HepG2 (cell line): Measurements from ENCODE around the gene HSD11B1. TPM values are rescaled to one million over a fixed set of nuclear protein-coding genes. Genes with fewer than 3 reads are reported as not detected.

Experiments
- CREB1 ChIP-seq, 2 experiments: fragments of 450-650 bp in 1 of 2; IDR thresholded peaks; 2 replicates each; pipeline ENCODE4 v1.6.1; 2016 to 2017; ENCODE audit warnings: control low read depth in 1 of 2, mild to moderate bottlenecking in 1 of 2, missing compliant biosample characterization in 1 of 2, missing genetic modification characterization in 1 of 2
- DPF2 ChIP-seq: sonication (generic); formaldehyde crosslinking; IDR thresholded peaks from 2 replicates; pipeline ENCODE4 v1.4.0; 2020; ENCODE audit warnings: mild to moderate bottlenecking, low read depth, missing genetic modification reagents, borderline replicate concordance
- DR1 ChIP-seq: sonication (generic); formaldehyde crosslinking; IDR thresholded peaks from 2 replicates; pipeline ENCODE4 v1.8.0; 2021; ENCODE audit warnings: mild to moderate bottlenecking, missing genetic modification reagents, inconsistent platforms
- EHMT2 ChIP-seq: fragments of 200-600 bp; sonication (generic); IDR thresholded peaks from 2 replicates; pipeline ENCODE4 v1.7.0; 2017; ENCODE audit warnings: antibody characterized with exemption, low read depth, low read length, borderline replicate concordance
- FIP1L1 ChIP-seq: fragments of 200-400 bp; formaldehyde crosslinking; IDR thresholded peaks from 2 replicates; pipeline ENCODE4 v1.6.1; 2018; ENCODE audit warnings: low read depth, mild to moderate bottlenecking, low read length, moderate library complexity, borderline replicate concordance; ENCODE audit not compliant: insufficient read depth
- GZF1 ChIP-seq: sonication (generic); formaldehyde crosslinking; IDR thresholded peaks from 2 replicates; pipeline ENCODE4 v1.5.1; 2020; ENCODE audit warnings: mild to moderate bottlenecking, missing genetic modification reagents
- HNF4A ChIP-seq: sonication (generic); formaldehyde crosslinking; IDR thresholded peaks from 2 replicates; pipeline ENCODE4 v1.4.0; 2020; ENCODE audit warnings: missing genetic modification reagents
- JUNB ChIP-seq: sonication (generic); formaldehyde crosslinking; IDR thresholded peaks from 2 replicates; pipeline ENCODE4 v1.8.0; 2022; ENCODE audit warnings: missing genetic modification reagents, mild to moderate bottlenecking, borderline replicate concordance
- MAZ ChIP-seq, 2 experiments: sonication (generic) in 1 of 2; formaldehyde crosslinking in 1 of 2; IDR thresholded peaks; 2 replicates each; pipeline versions ENCODE4 v1.5.0 to v1.6.1; 2012 to 2020; ENCODE audit warnings: low read depth in 2 of 2, mild to moderate bottlenecking in 2 of 2, borderline replicate concordance in 1 of 2, improper control_type of control experiment in 1 of 2, low read length in 1 of 2, missing genetic modification reagents in 1 of 2, moderate library complexity in 1 of 2
- NCOA2 ChIP-seq: sonication (generic); formaldehyde crosslinking; IDR thresholded peaks from 2 replicates; pipeline ENCODE4 v1.8.0; 2022; ENCODE audit warnings: inconsistent platforms
- NFYB ChIP-seq: sonication (generic); formaldehyde crosslinking; IDR thresholded peaks from 2 replicates; pipeline ENCODE4 v1.4.0; 2020; ENCODE audit warnings: missing genetic modification reagents
- PITX1 ChIP-seq: sonication (generic); formaldehyde crosslinking; IDR thresholded peaks from 2 replicates; pipeline ENCODE4 v1.5.1; 2020; ENCODE audit warnings: mild to moderate bottlenecking, missing genetic modification reagents
- REXO4 ChIP-seq: sonication (generic); formaldehyde crosslinking; IDR thresholded peaks from 2 replicates; pipeline ENCODE4 v1.8.0; 2022; ENCODE audit warnings: missing genetic modification reagents, mild to moderate bottlenecking, borderline replicate concordance
- RFX5 ChIP-seq: IDR thresholded peaks from 2 replicates; pipeline ENCODE4 v1.6.1; 2011; ENCODE audit warnings: low read depth, low read length, improper control_type of control experiment
- SAP130 ChIP-seq: IDR thresholded peaks from 2 replicates; pipeline ENCODE4 v1.6.1; 2016; ENCODE audit warnings: low read depth
- SMC3 ChIP-seq: IDR thresholded peaks from 2 replicates; pipeline ENCODE4 v1.6.1; 2011; ENCODE audit warnings: low read length, improper control_type of control experiment
- TFDP1 ChIP-seq: IDR thresholded peaks from 2 replicates; pipeline ENCODE4 v1.6.1; 2016; ENCODE audit warnings: missing compliant biosample characterization, missing genetic modification reagents, borderline replicate concordance
- ZNF121 ChIP-seq: sonication (generic); formaldehyde crosslinking; IDR thresholded peaks from 2 replicates; pipeline ENCODE4 v1.5.0; 2020; ENCODE audit warnings: mild to moderate bottlenecking, missing genetic modification reagents
- ZNF24 ChIP-seq: fragments of 450-650 bp; IDR thresholded peaks from 2 replicates; pipeline ENCODE4 v1.6.1; 2017; ENCODE audit warnings: antibody characterized with exemption, mild to moderate bottlenecking
- ZNF33B ChIP-seq: sonication (generic); formaldehyde crosslinking; IDR thresholded peaks from 2 replicates; pipeline ENCODE4 v1.5.1; 2020; ENCODE audit warnings: mild to moderate bottlenecking, missing genetic modification reagents
- ZNF431 ChIP-seq: sonication (generic); formaldehyde crosslinking; IDR thresholded peaks from 2 replicates; pipeline ENCODE4 v1.9.0; 2022; ENCODE audit warnings: missing genetic modification reagents, low read depth, mild to moderate bottlenecking, borderline replicate concordance
- ZNF552 ChIP-seq: sonication (generic); formaldehyde crosslinking; IDR thresholded peaks from 2 replicates; pipeline ENCODE4 v1.9.0; 2022; ENCODE audit warnings: missing genetic modification reagents, mild to moderate bottlenecking, borderline replicate concordance
- ZNF556 ChIP-seq: sonication (generic); formaldehyde crosslinking; IDR thresholded peaks from 2 replicates; pipeline ENCODE4 v1.4.0; 2020; ENCODE audit warnings: mild to moderate bottlenecking, missing genetic modification reagents, borderline replicate concordance
- ZNF567 ChIP-seq: sonication (generic); formaldehyde crosslinking; IDR thresholded peaks from 2 replicates; pipeline ENCODE4 v1.8.1; 2023; ENCODE audit warnings: mild to moderate bottlenecking, missing genetic modification reagents, borderline replicate concordance
- ZNF629 ChIP-seq: sonication (generic); formaldehyde crosslinking; conservative IDR thresholded peaks from 2 replicates; pipeline ENCODE4 v1.5.0; 2020; ENCODE audit warnings: missing genetic modification reagents
- ZNF780A ChIP-seq: sonication (generic); formaldehyde crosslinking; IDR thresholded peaks from 2 replicates; pipeline ENCODE4 v1.8.0; 2022; ENCODE audit warnings: mild to moderate bottlenecking, missing genetic modification reagents, moderate library complexity
- ZNF83 ChIP-seq: sonication (generic); formaldehyde crosslinking; IDR thresholded peaks from 2 replicates; pipeline ENCODE4 v1.4.0; 2020; ENCODE audit warnings: missing genetic modification reagents, mild to moderate bottlenecking, borderline replicate concordance
- ZSCAN12 ChIP-seq: sonication (generic); formaldehyde crosslinking; IDR thresholded peaks from 2 replicates; pipeline ENCODE4 v1.9.0; 2021; ENCODE audit warnings: mild to moderate bottlenecking, missing genetic modification reagents
- polyA plus RNA-seq, 8 experiments: library from polyadenylated mRNA; depleted of rRNA in 3 of 8; stranded (reverse) in 7 of 8; unstranded in 1 of 8; fragments of >200 nt; fragmentation: Illumina TruSeq in 4 of 8; extraction: Trizol in 4 of 8; gene quantifications; 2 replicates each; pipeline versions ENCODE4 v1.2.1 to v1.2.3, GENCODE V29; 2011 to 2016; ENCODE audit warnings: low read depth in 4 of 8, missing spikeins in 1 of 8, mixed read lengths in 1 of 8; ENCODE audit not compliant: insufficient read depth in 1 of 8
- total RNA-seq, 5 experiments: library from RNA; depleted of rRNA; stranded (reverse); fragments of >200 nt; fragmentation: Illumina TruSeq; extraction: Trizol; gene quantifications; 2 replicates each; pipeline ENCODE4 v1.2.3, GENCODE V29; 2016; ENCODE audit warnings: low read depth in 1 of 5
- TF ChIP-seq, protein P1 (sequence below): sonication (generic); formaldehyde crosslinking; IDR thresholded peaks from 2 replicates; pipeline ENCODE4 v1.8.1; 2023; ENCODE audit warnings: missing genetic modification reagents, inconsistent platforms, borderline replicate concordance

The HSD11B1 gene
- total and polyA plus RNA-seq, 2 of the 13 experiments (the other 11 are each of a cell fraction or from before 2014, with no cell fraction given), result not detected

DNA sequence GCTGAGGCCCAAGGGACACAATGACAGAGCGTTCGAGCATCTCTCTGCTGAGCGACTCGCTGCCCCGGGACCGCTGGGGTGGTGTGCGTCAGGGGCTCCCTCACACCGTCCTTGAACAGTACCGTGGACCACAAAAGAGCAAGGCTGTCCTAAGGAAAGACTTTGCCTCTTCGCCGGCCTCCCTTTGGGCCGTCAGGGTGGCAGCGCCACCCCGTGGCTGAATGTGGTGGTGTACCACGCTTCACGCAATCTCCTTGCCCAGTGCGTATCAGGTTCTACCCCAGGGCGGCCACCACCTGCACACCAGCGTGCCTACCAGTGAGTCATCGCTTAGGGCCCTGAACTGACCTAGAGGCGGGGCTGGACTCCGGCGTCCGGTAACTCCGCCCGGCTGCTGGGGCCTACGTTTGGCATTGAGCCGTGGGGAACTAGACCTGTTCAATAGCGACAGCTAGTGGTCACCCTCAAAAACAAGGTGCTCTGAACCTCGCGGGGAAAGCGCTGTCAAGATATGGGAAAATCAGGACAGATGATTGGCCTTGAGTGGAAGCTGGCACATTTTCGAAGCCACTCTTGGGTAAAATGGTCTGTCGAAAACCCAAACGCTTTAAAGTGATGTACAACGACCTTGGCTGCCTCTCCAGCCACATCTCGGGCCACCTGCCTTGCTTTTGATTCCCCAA is 43.1 kb downstream of the HSD11B1 start (continued):
- TF ChIP-seq TFDP1 (peak; percentile 47; the same call in 1 of the 2 replicates), ZNF24 (no peak), REXO4 (CRISPR knock-in tag) (no peak), ZNF629 (no peak), ZNF33B (no peak), ZNF780A (CRISPR knock-in tag) (no peak), EHMT2 (no peak; the same call in 1 of the 2 replicates), CREB1 (IDR thresholded peaks at IDR 0.05) (peak; percentile 57), CREB1 (CRISPR knock-in tag; IDR thresholded peaks at IDR 0.05) (peak; percentile 40; the same call in 1 of the 2 replicates), ZNF556 (peak; percentile 94; the same call in 1 of the 2 replicates), ZNF121 (no peak), ZNF431 (CRISPR knock-in tag) (no peak), JUNB (CRISPR knock-in tag) (peak; percentile 68; the same call in 1 of the 2 replicates), GZF1 (CRISPR knock-in tag) (no peak), ZNF552 (no peak), DPF2 (CRISPR knock-in tag) (peak; percentile 54; the same call in 1 of the 2 replicates), ZNF83 (CRISPR knock-in tag) (no peak), RFX5 (peak; percentile 74), NFYB (CRISPR knock-in tag) (no peak), PITX1 (CRISPR knock-in tag) (no peak), MAZ (IDR thresholded peaks at IDR 0.05; ENCODE audit: borderline replicate concordance, low read depth, low read length) (no peak), MAZ (CRISPR knock-in tag; IDR thresholded peaks at IDR 0.05; ENCODE audit: low read depth) (no peak), ZSCAN12 (CRISPR knock-in tag) (no peak), HNF4A (CRISPR knock-in tag) (peak; percentile 47), DR1 (CRISPR knock-in tag) (0 out of 2 replicates have a peak, but pooled peaks have one; percentile 37), NCOA2 (CRISPR knock-in tag) (peak; percentile 50; the same call in 1 of the 2 replicates), SMC3 (no peak), FIP1L1 (no peak), SAP130 (CRISPR knock-in tag) (peak; percentile 56), ZNF567 (CRISPR knock-in tag) (no peak; the same call in 1 of the 2 replicates)
- TF ChIP-seq, protein P1, sequence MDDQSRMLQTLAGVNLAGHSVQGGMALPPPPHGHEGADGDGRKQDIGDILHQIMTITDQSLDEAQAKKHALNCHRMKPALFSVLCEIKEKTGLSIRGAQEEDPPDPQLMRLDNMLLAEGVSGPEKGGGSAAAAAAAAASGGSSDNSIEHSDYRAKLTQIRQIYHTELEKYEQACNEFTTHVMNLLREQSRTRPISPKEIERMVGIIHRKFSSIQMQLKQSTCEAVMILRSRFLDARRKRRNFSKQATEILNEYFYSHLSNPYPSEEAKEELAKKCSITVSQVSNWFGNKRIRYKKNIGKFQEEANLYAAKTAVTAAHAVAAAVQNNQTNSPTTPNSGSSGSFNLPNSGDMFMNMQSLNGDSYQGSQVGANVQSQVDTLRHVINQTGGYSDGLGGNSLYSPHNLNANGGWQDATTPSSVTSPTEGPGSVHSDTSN, result no peak
